Endothelial cell of umbilical vein (primary cell): Measurements from ENCODE around the gene XIRP1. TPM values are rescaled to one million over a fixed set of nuclear protein-coding genes. Genes with fewer than 3 reads are reported as not detected.

Source experiments
- BruUV-seq: library from RNA; stranded (reverse); fragments of 400-500 nt; replicated peaks from 2 replicates; lab custom pipeline; 2021; lab: Mats Ljungman, UMichigan
- CTCF ChIA-PET: fragments of 300-600, 350-600 bp; sonication (Branson Sonifier 250); formaldehyde crosslinking; loops from one replicate; lab custom pipeline; 2021; ENCODE audit warnings: antibody characterized with exemption, inconsistent platforms; lab: Charles Lee
- POLR2A ChIA-PET: fragments of 300-600, 350-600 bp; sonication (Branson Sonifier 250); formaldehyde crosslinking; loops from one replicate; lab custom pipeline; 2021; ENCODE audit warnings: antibody characterized with exemption, inconsistent platforms; lab: Charles Lee
- DNase-seq: peaks from one replicate; pipeline ENCODE4 v3.0.0-alpha.2; 2011; ENCODE audit warnings: low read depth, low spot score
- FAIRE-seq: peaks from 2 replicates; lab custom pipeline; 2011; peaks lifted over from hg19 to GRCh38; lab: Jason Lieb, UNC
- H2AFZ ChIP-seq: 2 replicates; pipeline ENCODE4 v1.6.0; 2012; ENCODE audit warnings: low read depth, low read length, control low read depth, inconsistent platforms
- H3K27ac ChIP-seq: 2 replicates; pipeline ENCODE4 v1.5.1; 2011; ENCODE audit warnings: low read depth, mild to moderate bottlenecking, control low read depth, low read length, moderate library complexity; ENCODE audit not compliant: insufficient read depth
- H3K27me3 ChIP-seq, 2 experiments: 2 replicates each; pipeline versions ENCODE4 v1.6.0 to v1.6.1; 2011; ENCODE audit warnings: low read length in 2 of 2, mixed read lengths in 1 of 2; ENCODE audit not compliant: control insufficient read depth in 2 of 2, insufficient read depth in 2 of 2
- H3K36me3 ChIP-seq, 2 experiments: 2 replicates in 1 of 2; 3 replicates in 1 of 2; pipeline ENCODE4 v1.5.1; 2011; ENCODE audit warnings: low read length in 2 of 2, mild to moderate bottlenecking in 1 of 2, moderate library complexity in 1 of 2; ENCODE audit not compliant: control insufficient read depth in 2 of 2, insufficient read depth in 2 of 2; ENCODE audit errors: extremely low read depth in 1 of 2
- H3K4me1 ChIP-seq: 3 replicates; pipeline ENCODE4 v1.5.1; 2011; ENCODE audit warnings: mild to moderate bottlenecking, low read length; ENCODE audit not compliant: control insufficient read depth, insufficient read depth; ENCODE audit errors: extremely low read depth
- H3K4me2 ChIP-seq: 2 replicates; pipeline ENCODE4 v1.6.1; 2011; ENCODE audit warnings: low read length, control low read depth, mixed read lengths; ENCODE audit not compliant: insufficient read depth
- H3K4me3 ChIP-seq, 3 experiments: fragments of 200-600 bp in 1 of 3; sonication (generic), shearing (Covaris generic) in 1 of 3; replicated peaks in 1 of 3; 2 replicates each; pipeline ENCODE4 v1.5.1; 2011 to 2016; ENCODE audit warnings: control low read depth in 3 of 3, low read length in 3 of 3, mild to moderate bottlenecking in 2 of 3, inconsistent platforms in 1 of 3, low read depth in 1 of 3, moderate library complexity in 1 of 3; ENCODE audit not compliant: insufficient read depth in 1 of 3
- H3K79me2 ChIP-seq: 2 replicates; pipeline ENCODE4 v1.6.0; 2012; ENCODE audit warnings: low read length, inconsistent platforms; ENCODE audit not compliant: control insufficient read depth, insufficient read depth
- H3K9ac ChIP-seq: replicated peaks from 2 replicates; pipeline ENCODE3; 2011; ENCODE audit warnings: low read length, control low read depth; ENCODE audit not compliant: insufficient read depth; ENCODE audit errors: extremely low read depth
- H3K9me1 ChIP-seq: replicated peaks from 3 replicates; pipeline ENCODE4 v1.6.0; 2011; ENCODE audit warnings: mild to moderate bottlenecking, low read length; ENCODE audit not compliant: control insufficient read depth, insufficient read depth; ENCODE audit errors: extremely low read depth
- H3K9me3 ChIP-seq: replicated peaks from 2 replicates; pipeline ENCODE4 v1.5.1; 2012; ENCODE audit warnings: low read length, inconsistent platforms; ENCODE audit not compliant: control insufficient read depth, insufficient read depth
- H4K20me1 ChIP-seq: replicated peaks from 2 replicates; pipeline ENCODE3; 2011; ENCODE audit warnings: mild to moderate bottlenecking, low read length; ENCODE audit not compliant: control insufficient read depth, insufficient read depth; ENCODE audit errors: extremely low read depth
- CTCF ChIP-seq, 2 donors: IDR thresholded peaks; 1 replicate in 1 of 2; 2 replicates in 1 of 2; pipeline ENCODE4 v1.5.1; 2011; ENCODE audit warnings: low read length in 2 of 2, mild to moderate bottlenecking in 2 of 2, moderate library complexity in 2 of 2, control low read depth in 1 of 2, inconsistent platforms in 1 of 2, low read depth in 1 of 2; ENCODE audit not compliant: insufficient read depth in 1 of 2; ENCODE audit errors: extremely low read depth in 1 of 2
- EZH2 ChIP-seq: IDR thresholded peaks from 2 replicates; pipeline ENCODE4 v1.6.1; 2012; ENCODE audit warnings: borderline replicate concordance, low read depth, mild to moderate bottlenecking, moderate library complexity, low read length, inconsistent platforms; ENCODE audit not compliant: severe bottlenecking
- FOS ChIP-seq: IDR thresholded peaks from 2 replicates; pipeline ENCODE4 v1.6.1; 2011; ENCODE audit warnings: mild to moderate bottlenecking, low read length, moderate library complexity, borderline replicate concordance; ENCODE audit not compliant: insufficient read depth
- GATA2 ChIP-seq: IDR thresholded peaks from 2 replicates; pipeline ENCODE4 v1.7.0; 2011; ENCODE audit warnings: low read depth, mild to moderate bottlenecking, moderate library complexity, mixed read lengths, low read length; ENCODE audit not compliant: insufficient read length, insufficient read depth
- JUN ChIP-seq: IDR thresholded peaks from 2 replicates; pipeline ENCODE4 v1.6.1; 2011; ENCODE audit warnings: borderline replicate concordance, low read depth; ENCODE audit not compliant: insufficient read length, insufficient read depth
- MAX ChIP-seq: IDR thresholded peaks from 2 replicates; pipeline ENCODE4 v1.6.1; 2011; ENCODE audit not compliant: insufficient read depth, insufficient read length
- MYC ChIP-seq: IDR thresholded peaks from one replicate; pipeline ENCODE4 v1.6.1; 2011; ENCODE audit warnings: mild to moderate bottlenecking, low read depth, low read length
- POLR2A ChIP-seq: IDR thresholded peaks from 2 replicates; pipeline ENCODE4 v1.6.1; 2012; ENCODE audit warnings: low read depth, mild to moderate bottlenecking, control low read depth, low read length
- POLR2AphosphoS5 ChIP-seq: IDR thresholded peaks from 2 replicates; pipeline ENCODE4 v1.6.1; 2012; ENCODE audit warnings: low read depth, mild to moderate bottlenecking, control low read depth, low read length, moderate library complexity; ENCODE audit not compliant: insufficient read depth
- dilution Hi-C: fragments of 300-500 bp; cut with MboI; formaldehyde crosslinking; loops from one replicate; pipeline ENCODE4 v1.15.0; 2019; ENCODE audit warnings: low sequenced_read_pairs; ENCODE audit not compliant: extremely low pct_ligation_motif_present
- intact Hi-C: fragments of 100-400 bp; cut with micrococcal nuclease; formaldehyde crosslinking; loops from one replicate; pipeline ENCODE4 v1.10.0; 2022
- polyA plus RNA-seq, 4 experiments: library from polyadenylated mRNA; depleted of rRNA in 3 of 4; stranded (reverse) in 3 of 4; unstranded in 1 of 4; fragments of >200 nt; gene quantifications; 2 replicates each; pipeline versions ENCODE4 v1.2.1 to v1.2.3, GENCODE V29; 2011 to 2012; ENCODE audit warnings: missing spikeins in 1 of 4
- total RNA-seq: library from RNA; stranded (reverse); gene quantifications from 2 replicates; pipeline ENCODE4 v1.2.3, GENCODE V29; 2021

Gene XIRP1
- total and polyA plus RNA-seq, 2 donors (not counting 3 experiments of a cell fraction or from before 2014, with no cell fraction given) = not detected

- no peak overlapping the region for H2AFZ ChIP-seq
- no peak for TF ChIP-seq MAX
- no peak for TF ChIP-seq FOS
- TF ChIP-seq POLR2AphosphoS5 = no peak
- TF ChIP-seq JUN = no peak
- no peak for TF ChIP-seq POLR2A
- no peak for TF ChIP-seq MYC
- TF ChIP-seq GATA2 = no peak
- no peak for TF ChIP-seq CTCF (IDR thresholded peaks at IDR 0.05; ENCODE audit: extremely low read depth in 1 of 2, insufficient read depth in 1 of 2, low read depth in 1 of 2, low read length in 2 of 2)
- no peak for TF ChIP-seq EZH2
- no peak overlapping the region for H3K9ac ChIP-seq
- H3K27ac ChIP-seq = no peak overlapping the region
- H3K9me3 ChIP-seq = no peaks in the 10 kb centered on the region
- ChIA-PET POLR2A (no interaction called here), CTCF (interaction anchor here (1.6 to 2.7 kb wide), 2 partner anchors 14 to 77 kb away, joined by 6 to 13 read pairs; no protein-coding TSS in a partner anchor)
- BruUV-seq = no TSS peak
- dilution Hi-C loops (no loop called here), intact Hi-C loops (no loop called here)
- no peak overlapping the region for H3K4me3 ChIP-seq
- no peak overlapping the region for H3K4me2 ChIP-seq
- FAIRE-seq (no peak), DNase-seq (no peak)
- peaks cover 8 to 16% of the 10 kb centered on the region in 2 experiments for H3K27me3 ChIP-seq
- no peaks in the 10 kb centered on the region for H3K4me1 ChIP-seq
- H4K20me1 ChIP-seq = no peaks in the 10 kb centered on the region
- H3K9me1 ChIP-seq = no peaks in the 10 kb centered on the region
- H3K79me2 ChIP-seq = no peaks in the 10 kb centered on the region
- H3K36me3 ChIP-seq = no peaks in the 10 kb centered on the region
Measured at GRCh38 chr3:39203402-39203801, 11.0 kb upstream of the XIRP1 start.
